K562 (cell line): ENCODE results near the gene ERC2. TPM values are rescaled to one million over a fixed set of nuclear protein-coding genes. Genes with fewer than 3 reads are reported as not detected.

Experiments
- ATAC-seq: fragments of 200-7000 bp; cut with Tn5 transposase; 3 replicates; pipeline ENCODE4 v1.9.1; 2020; ENCODE audit warnings: moderate library complexity
- BruUV-seq: library from RNA; stranded (reverse); fragments of 400-500 nt; replicated peaks from 2 replicates; lab custom pipeline; 2021; lab: Mats Ljungman, UMichigan
- CTCF ChIA-PET: fragments of 300-600 bp; formaldehyde crosslinking; extraction: SDS; loops from one replicate; lab custom pipeline; 2021; ENCODE audit warnings: low intra/inter-chr PET ratio; lab: Yijun Ruan, JAX
- POLR2A ChIA-PET: fragments of 300-600, 350-650 bp; sonication (Branson Sonifier 250); formaldehyde crosslinking; extraction: SDS; loops from one replicate; lab custom pipeline; 2021; ENCODE audit warnings: antibody characterized with exemption, inconsistent platforms; lab: Yijun Ruan, JAX
- DNase-seq, 4 experiments: peaks; one replicate each; pipeline versions ENCODE4 v3.0.0 to v3.0.0-alpha.2; 2011 to 2018; ENCODE audit warnings: low spot score in 3 of 4, mixed read lengths in 3 of 4; ENCODE audit errors: extremely low read depth in 1 of 4
- FAIRE-seq: peaks from 2 replicates; lab custom pipeline; 2011; peaks lifted over from hg19 to GRCh38; lab: Jason Lieb, UNC
- H2AFZ ChIP-seq: 2 replicates; pipeline ENCODE4 v1.6.0; 2011; ENCODE audit warnings: low read depth, low read length, control low read depth, inconsistent platforms
- H3K27ac ChIP-seq: fragments of 200-600 bp; 3 replicates; pipeline ENCODE4 v1.8.0; 2011; ENCODE audit warnings: low read depth, mild to moderate bottlenecking, control low read depth, inconsistent platforms, low read length, moderate library complexity, mixed read lengths; ENCODE audit errors: extremely low read depth
- H3K27me3 ChIP-seq, 2 experiments: fragments of 300-600 bp in 1 of 2; 2 replicates in 1 of 2; 3 replicates in 1 of 2; pipeline versions ENCODE4 v1.6.0 to v1.8.0; 2011; ENCODE audit warnings: inconsistent platforms in 2 of 2, low read length in 2 of 2, mild to moderate bottlenecking in 1 of 2, mixed read lengths in 1 of 2, moderate library complexity in 1 of 2; ENCODE audit not compliant: control insufficient read depth in 2 of 2, insufficient read depth in 2 of 2
- H3K36me3 ChIP-seq: fragments of 300-600 bp; 3 replicates; pipeline ENCODE4 v1.8.0; 2011; ENCODE audit warnings: mild to moderate bottlenecking, low read length, inconsistent platforms; ENCODE audit not compliant: control insufficient read depth, insufficient read depth
- H3K4me1 ChIP-seq, 2 experiments: fragments of 200-600 bp in 1 of 2; replicated peaks in 1 of 2; 2 replicates in 1 of 2; 3 replicates in 1 of 2; pipeline versions ENCODE4 v1.5.1 to v1.8.0; 2011; ENCODE audit warnings: inconsistent platforms in 2 of 2, low read length in 2 of 2, mild to moderate bottlenecking in 1 of 2, mixed read lengths in 1 of 2, moderate library complexity in 1 of 2; ENCODE audit not compliant: control insufficient read depth in 2 of 2, insufficient read depth in 2 of 2
- H3K4me2 ChIP-seq: 2 replicates; pipeline ENCODE4 v1.6.1; 2011; ENCODE audit warnings: low read length, control low read depth, inconsistent platforms, mixed read lengths; ENCODE audit not compliant: insufficient read depth
- H3K4me3 ChIP-seq: fragments of 200-600 bp; sonication (generic), shearing (Covaris generic); 2 replicates; pipeline ENCODE4 v1.5.1; 2016; ENCODE audit warnings: control low read depth, inconsistent platforms
- H3K79me2 ChIP-seq: fragments of 200-600 bp; 3 replicates; pipeline ENCODE4 v1.8.0; 2011; ENCODE audit warnings: low read length, inconsistent platforms; ENCODE audit not compliant: control insufficient read depth, insufficient read depth
- H3K9ac ChIP-seq, 2 experiments: 2 replicates each; pipeline versions ENCODE4 v1.6.0 to v1.6.1; 2011; ENCODE audit warnings: low read depth in 2 of 2, low read length in 2 of 2, control low read depth in 1 of 2, inconsistent platforms in 1 of 2, mild to moderate bottlenecking in 1 of 2, mixed read lengths in 1 of 2; ENCODE audit not compliant: insufficient read depth in 1 of 2
- H3K9me1 ChIP-seq: one replicate; pipeline ENCODE4 v1.6.0; 2011; ENCODE audit warnings: inconsistent platforms, mild to moderate bottlenecking, low read length, moderate library complexity; ENCODE audit not compliant: control insufficient read depth, insufficient read depth
- H3K9me3 ChIP-seq: replicated peaks from 2 replicates; pipeline ENCODE4 v1.5.1; 2011; ENCODE audit warnings: low read depth, low read length, inconsistent platforms; ENCODE audit not compliant: control insufficient read depth, insufficient read depth
- H4K20me1 ChIP-seq: replicated peaks from 2 replicates; pipeline ENCODE4 v1.6.1; 2011; ENCODE audit warnings: low read length, inconsistent platforms, mixed read lengths; ENCODE audit not compliant: control insufficient read depth, insufficient read depth
- BCL6 ChIP-seq: fragments of 250-450 bp; sonication (Bioruptor Pico); IDR thresholded peaks from 2 replicates; pipeline ENCODE4 v1.4.0; 2020
- BDP1 ChIP-seq: IDR thresholded peaks from 3 replicates; pipeline ENCODE4 v1.6.1; 2011; ENCODE audit not compliant: insufficient read length, insufficient read depth
- CBFA2T3 ChIP-seq: fragments of 450-650 bp; IDR thresholded peaks from 2 replicates; pipeline ENCODE4 v1.6.1; 2017
- CBX1 ChIP-seq: sonication (generic); IDR thresholded peaks from 2 replicates; pipeline ENCODE4 v1.6.1; 2016; ENCODE audit warnings: antibody characterized with exemption, low read depth, mild to moderate bottlenecking
- CEBPB ChIP-seq: fragments of 450-650 bp; IDR thresholded peaks from 2 replicates; pipeline ENCODE4 v1.6.1; 2016; ENCODE audit warnings: missing genetic modification characterization, missing compliant biosample characterization
- DACH1 ChIP-seq: fragments of 450-650 bp; IDR thresholded peaks from 2 replicates; pipeline ENCODE4 v1.6.1; 2018; ENCODE audit not compliant: partially characterized antibody
- GTF2A2 ChIP-seq: IDR thresholded peaks from 2 replicates; pipeline ENCODE4 v1.6.1; 2016; ENCODE audit warnings: mild to moderate bottlenecking, missing genetic modification characterization, missing compliant biosample characterization
- LEF1 ChIP-seq: fragments of 450-650 bp; IDR thresholded peaks from 2 replicates; pipeline ENCODE4 v1.6.1; 2016; ENCODE audit warnings: mild to moderate bottlenecking
- MIER1 ChIP-seq: fragments of 450-650 bp; IDR thresholded peaks from 2 replicates; pipeline ENCODE4 v1.6.1; 2016; ENCODE audit warnings: antibody characterized with exemption, mild to moderate bottlenecking, low read depth
- POLR2A ChIP-seq: fragments of 450-650 bp; conservative IDR thresholded peaks from 2 replicates; pipeline ENCODE4 v1.6.1; 2016
- SIX5 ChIP-seq, 2 experiments: IDR thresholded peaks; 2 replicates each; pipeline ENCODE4 v1.6.1; 2011; ENCODE audit warnings: low read length in 2 of 2, borderline replicate concordance in 1 of 2, low read depth in 1 of 2, mild to moderate bottlenecking in 1 of 2, moderate library complexity in 1 of 2; ENCODE audit not compliant: insufficient read depth in 1 of 2
- STAT5A ChIP-seq: IDR thresholded peaks from 2 replicates; pipeline ENCODE4 v1.6.1; 2012; ENCODE audit warnings: low read length, inconsistent platforms, borderline replicate concordance
- TBP ChIP-seq: optimal IDR thresholded peaks from 2 replicates; pipeline ENCODE3; 2011; ENCODE audit warnings: low read depth, low read length, improper control_type of control experiment
- TEAD4 ChIP-seq, 2 experiments: sonication (generic) in 1 of 2; formaldehyde crosslinking in 1 of 2; IDR thresholded peaks; 2 replicates each; pipeline versions ENCODE4 v1.6.1 to v1.8.0; 2012 to 2022; ENCODE audit warnings: borderline replicate concordance in 1 of 2, inconsistent platforms in 1 of 2, low read length in 1 of 2, mild to moderate bottlenecking in 1 of 2, missing genetic modification reagents in 1 of 2
- UBTF ChIP-seq, 2 experiments: IDR thresholded peaks; 2 replicates each; pipeline ENCODE4 v1.6.1; 2012; ENCODE audit warnings: improper control_type of control experiment in 2 of 2, low read depth in 2 of 2, low read length in 2 of 2, borderline replicate concordance in 1 of 2
- VEZF1 ChIP-seq: fragments of 200-800 bp; sonication (Bioruptor generic); IDR thresholded peaks from 2 replicates; pipeline ENCODE4 v1.6.1; 2017; ENCODE audit warnings: missing genetic modification characterization, missing compliant biosample characterization
- ZC3H8 ChIP-seq: fragments of 450-650 bp; IDR thresholded peaks from 2 replicates; pipeline ENCODE4 v1.6.1; 2017
- ZZZ3 ChIP-seq: fragments of 450-650 bp; IDR thresholded peaks from 2 replicates; pipeline ENCODE4 v1.6.1; 2016; ENCODE audit warnings: antibody characterized with exemption, mild to moderate bottlenecking, moderate library complexity
- in situ Hi-C: fragments of 300-500 bp; cut with MboI; formaldehyde crosslinking; loops from 4 replicates; pipeline ENCODE4 v1.15.0; 2018; ENCODE audit warnings: inconsistent platforms, mixed read lengths
- intact Hi-C: fragments of 100-400 bp; cut with micrococcal nuclease; formaldehyde crosslinking; loops from 2 replicates; pipeline ENCODE4 v1.14.2; 2022
- polyA plus RNA-seq, 8 experiments: library from polyadenylated mRNA; depleted of rRNA in 4 of 8; stranded (reverse) in 5 of 8; unstranded in 3 of 8; fragments of >200 nt; fragmentation: Nextera tagmentation in 2 of 8; fragmentation: Illumina TruSeq in 1 of 8; extraction: Ambion mirVana in 2 of 8; extraction: Trizol in 1 of 8; gene quantifications; 2 replicates each; pipeline versions ENCODE4 v1.2.1 to v1.2.3, GENCODE V29; 2011 to 2014; ENCODE audit warnings: inconsistent platforms in 1 of 8, missing spikeins in 1 of 8
- total RNA-seq, 7 experiments: library from RNA; depleted of rRNA in 6 of 7; stranded (reverse); fragments of >200 nt in 6 of 7; fragmentation: Illumina TruSeq in 2 of 7; extraction: Trizol in 2 of 7; gene quantifications; 2 replicates each; pipeline versions ENCODE4 v1.2.1 to v1.2.3, GENCODE V29; 2011 to 2021; ENCODE audit warnings: low replicate concordance in 1 of 7
- TF ChIP-seq, protein P1 (sequence below), 2 experiments: fragments of 200-800 bp in 1 of 2; sonication (Bioruptor generic) in 1 of 2; sonication (generic) in 1 of 2; formaldehyde crosslinking in 1 of 2; IDR thresholded peaks in 1 of 2; conservative IDR thresholded peaks in 1 of 2; 2 replicates each; pipeline versions ENCODE4 v1.5.0 to v1.6.1; 2016 to 2020; ENCODE audit warnings: missing compliant biosample characterization in 1 of 2, missing genetic modification characterization in 1 of 2, missing genetic modification reagents in 1 of 2

Gene ERC2
- total and polyA plus RNA-seq, 9 of the 15 experiments (the other 6 are each of a cell fraction or from before 2014, with no cell fraction given), result 0.04 to 0.18 (median 0.07) TPM; not detected in 2

- no peak overlapping the region for H3K27ac ChIP-seq
- in situ Hi-C loops (no loop called here), intact Hi-C loops (no loop called here)
- DNase-seq (no peak), FAIRE-seq (no peak), ATAC-seq (no peak)
- no peaks in the 10 kb centered on the region for H3K27me3 ChIP-seq
- H3K4me1 ChIP-seq, result no peaks in the 10 kb centered on the region
- H3K4me3 ChIP-seq, result no peak overlapping the region
- no peak overlapping the region for H3K9ac ChIP-seq
- POLR2A ChIA-PET, result no interaction called here
- no TSS peak for BruUV-seq
- H3K4me2 ChIP-seq, result no peak overlapping the region
- H3K36me3 ChIP-seq, result no peaks in the 10 kb centered on the region
- H3K9me3 ChIP-seq, result no peaks in the 10 kb centered on the region
- H2AFZ ChIP-seq, result no peak overlapping the region
- H3K9me1 ChIP-seq, result no peaks in the 10 kb centered on the region
- TF ChIP-seq CBX1 (no peak), TBP (no peak), MIER1 (no peak), POLR2A (no peak), VEZF1 (no peak), DACH1 (no peak), STAT5A (no peak), ZZZ3 (no peak), BDP1 (no peak), BCL6 (CRISPR knock-in tag) (no peak), TEAD4 (IDR thresholded peaks at IDR 0.05; ENCODE audit: low read length) (no peak), TEAD4 (CRISPR knock-in tag; IDR thresholded peaks at IDR 0.05; ENCODE audit: borderline replicate concordance) (no peak), CEBPB (tag) (no peak), ZC3H8 (no peak), CBFA2T3 (no peak), SIX5 (IDR thresholded peaks at IDR 0.05; ENCODE audit: borderline replicate concordance in 1 of 2, insufficient read depth in 1 of 2, low read depth in 1 of 2, low read length in 2 of 2) (no peak), GTF2A2 (no peak), LEF1 (no peak), UBTF (IDR thresholded peaks at IDR 0.05; ENCODE audit: borderline replicate concordance in 1 of 2, low read depth in 2 of 2, low read length in 2 of 2) (no peak)
- TF ChIP-seq, protein P1, sequence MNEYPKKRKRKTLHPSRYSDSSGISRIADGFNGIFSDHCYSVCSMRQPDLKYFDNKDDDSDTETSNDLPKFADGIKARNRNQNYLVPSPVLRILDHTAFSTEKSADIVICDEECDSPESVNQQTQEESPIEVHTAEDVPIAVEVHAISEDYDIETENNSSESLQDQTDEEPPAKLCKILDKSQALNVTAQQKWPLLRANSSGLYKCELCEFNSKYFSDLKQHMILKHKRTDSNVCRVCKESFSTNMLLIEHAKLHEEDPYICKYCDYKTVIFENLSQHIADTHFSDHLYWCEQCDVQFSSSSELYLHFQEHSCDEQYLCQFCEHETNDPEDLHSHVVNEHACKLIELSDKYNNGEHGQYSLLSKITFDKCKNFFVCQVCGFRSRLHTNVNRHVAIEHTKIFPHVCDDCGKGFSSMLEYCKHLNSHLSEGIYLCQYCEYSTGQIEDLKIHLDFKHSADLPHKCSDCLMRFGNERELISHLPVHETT (CRISPR knock-in tag; conservative IDR thresholded peaks at IDR 0.05 in 1 of 2, IDR thresholded peaks at IDR 0.05 in 1 of 2), result no peak
- CTCF ChIA-PET, result no interaction called here
- H3K79me2 ChIP-seq, result no peaks in the 10 kb centered on the region
- no peaks in the 10 kb centered on the region for H4K20me1 ChIP-seq
Measured at GRCh38 chr3:56055951-56056350, 412.3 kb downstream of the ERC2 start.
